KOPT-K1 (cell line): Measurements from ENCODE around the gene ADSL.
A peak's percentile ranks its signal among the peaks of the same experiment; 100 is the strongest.

Experiments used
- H3K27ac ChIP-seq: fragments of 200-600 bp; sonication (generic); 2 replicates; pipeline ENCODE4 v1.5.1; 2016; ENCODE audit warnings: antibody characterized with exemption, mild to moderate bottlenecking, low read depth, low read length; ENCODE audit not compliant: poor library complexity, severe bottlenecking
- H3K36me3 ChIP-seq: fragments of 200-600 bp; sonication (generic); 2 replicates; pipeline ENCODE4 v1.5.1; 2017; ENCODE audit warnings: antibody characterized with exemption, mild to moderate bottlenecking, low read length, moderate library complexity; ENCODE audit not compliant: insufficient read depth
- H3K9me3 ChIP-seq: fragments of 200-600 bp; sonication (generic); 2 replicates; pipeline ENCODE4 v1.5.1; 2017; ENCODE audit warnings: antibody characterized with exemption, low read length, mild to moderate bottlenecking; ENCODE audit not compliant: insufficient read depth, poor library complexity, severe bottlenecking

ADSL gene

DNA sequence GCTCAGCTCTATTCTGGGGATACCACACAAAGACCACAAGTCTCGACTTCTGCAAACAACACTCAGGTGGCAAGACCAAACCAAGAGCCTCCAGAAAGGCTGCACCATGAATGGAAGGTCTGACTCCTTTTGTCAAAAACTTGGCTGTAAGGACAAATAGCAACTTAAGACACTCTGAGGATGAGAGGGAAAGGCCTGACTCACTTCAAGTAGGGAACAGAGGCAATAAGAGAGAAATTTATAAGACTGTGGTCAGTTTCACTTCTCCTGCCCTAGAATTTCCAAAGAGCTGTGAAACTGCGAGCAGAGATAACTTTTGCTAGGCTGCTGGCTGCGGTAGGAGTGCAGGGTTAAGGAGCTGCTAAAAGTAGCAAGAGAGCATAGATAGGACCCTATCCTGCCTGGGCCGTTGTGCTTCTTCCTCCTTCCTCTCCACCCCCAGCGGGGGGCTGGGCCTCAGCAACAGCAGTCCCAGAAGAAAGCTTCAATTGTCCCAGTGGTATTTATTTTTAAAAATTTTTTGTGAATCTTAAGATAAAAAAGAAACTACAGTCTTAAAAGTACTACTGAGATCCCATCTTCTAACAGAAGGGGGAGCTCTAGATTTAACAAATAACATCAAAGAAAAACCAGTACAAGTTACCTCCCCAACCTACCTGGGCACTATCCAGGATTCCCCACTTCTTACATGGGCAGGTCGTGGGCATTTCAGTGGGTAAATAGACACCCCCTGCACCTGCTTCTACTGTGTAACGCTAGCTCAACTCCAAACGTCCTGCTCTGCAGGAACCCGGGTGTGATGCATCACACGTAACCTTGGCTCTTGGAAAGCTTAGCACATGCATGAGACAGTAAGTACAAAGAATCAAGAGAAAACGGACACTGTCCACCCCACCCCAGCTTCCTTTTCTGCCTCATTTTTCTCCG is 90.5 kb downstream of the ADSL start:
- Histone ChIP-seq H3K27ac (peak overlapping the region; percentile 41), H3K9me3 (no peaks in the 10 kb centered on the region), H3K36me3 (peaks cover 40% of the 10 kb centered on the region)
